Transverse colon (tissue), 4 donors: ENCODE measurements around the gene TMEM59. TPM values are rescaled to one million over a fixed set of nuclear protein-coding genes. Genes with fewer than 3 reads are reported as not detected.
"Not testable (repeated sequence)": the region's sequence is repeated elsewhere in the genome, so short reads cannot be mapped to it uniquely, and the experiment has no call there.

Source experiments
- DNase-seq: peaks from one replicate; pipeline ENCODE4 v3.0.0-alpha.2; 2019
- H3K27ac ChIP-seq, 4 donors: fragments of 200-600 bp; sonication (generic); 2 replicates each; pipeline ENCODE4 v1.5.1; 2016 to 2018; ENCODE audit warnings: inconsistent platforms in 4 of 4
- H3K27me3 ChIP-seq: fragments of 200-600 bp; sonication (generic); 2 replicates; pipeline ENCODE4 v1.5.1; 2017; ENCODE audit warnings: inconsistent platforms
- H3K36me3 ChIP-seq, 4 donors: fragments of 200-600 bp; sonication (generic); 2 replicates each; pipeline ENCODE4 v1.5.1; 2017 to 2019; ENCODE audit warnings: inconsistent platforms in 4 of 4
- H3K4me1 ChIP-seq, 4 donors: fragments of 200-600 bp; sonication (generic); 2 replicates each; pipeline ENCODE4 v1.5.1; 2017 to 2020; ENCODE audit warnings: inconsistent platforms in 4 of 4
- H3K4me3 ChIP-seq, 4 donors: fragments of 200-600 bp; sonication (generic); 1 replicate in 1 of 4; 2 replicates in 3 of 4; pipeline versions ENCODE4 v1.5.1 to v1.6.1; 2017 to 2019; ENCODE audit warnings: inconsistent platforms in 4 of 4
- H3K9me3 ChIP-seq, 2 donors: fragments of 200-600 bp; sonication (generic); 2 replicates each; pipeline ENCODE4 v1.5.1; 2017 to 2019; ENCODE audit warnings: inconsistent platforms in 2 of 2
- EP300 ChIP-seq: sonication (generic); formaldehyde crosslinking; IDR thresholded peaks from one replicate; pipeline ENCODE4 v1.6.1; 2017; ENCODE audit warnings: antibody characterized with exemption, low read depth
- POLR2A ChIP-seq: fragments of 450-650 bp; IDR thresholded peaks from one replicate; pipeline ENCODE4 v1.6.1; 2016; ENCODE audit warnings: antibody characterized with exemption, mild to moderate bottlenecking, moderate library complexity
- POLR2AphosphoS5 ChIP-seq, 3 donors: sonication (generic); formaldehyde crosslinking; IDR thresholded peaks; one replicate each; pipeline ENCODE4 v1.6.1; 2016; ENCODE audit warnings: antibody characterized with exemption in 3 of 3
- WGBS, 2 donors: methylation state at CpG; one replicate each; pipeline ENCODE4 v1.1.5; 2018; ENCODE audit warnings: low coverage in 1 of 2; 5-methylcytosine and 5-hydroxymethylcytosine counted together
- in situ Hi-C, 4 donors: fragments of 200-750 bp; cut with MboI; loops; one replicate each; pipeline versions ENCODE4 v1.15.0 to v1.15.1; 2017; ENCODE audit warnings: low sequenced_read_pairs in 3 of 4, low pct_ligation_motif_present in 1 of 4, low pct_unique_long_range_greater_than_20kb in 1 of 4
- intact Hi-C: fragments of 100-400 bp; cut with DNase I; formaldehyde crosslinking; loops from one replicate; pipeline ENCODE4 v1.15.1; 2023; ENCODE audit warnings: low total_unique reads
- total RNA-seq, 4 donors: library from RNA; depleted of rRNA; stranded (reverse); fragments of >200 nt; gene quantifications; one replicate each; pipeline ENCODE4 v1.1.0, GENCODE V29; 2016
- TF ChIP-seq, protein P1 (sequence below), 5 experiments: fragments of 200-600 bp in 3 of 5; fragments of 450-650 bp in 2 of 5; sonication (generic) in 3 of 5; IDR thresholded peaks; 1 replicate in 2 of 5; 2 replicates in 3 of 5; pipeline ENCODE4 v1.5.1; 2016 to 2017; ENCODE audit warnings: antibody characterized with exemption in 5 of 5, inconsistent platforms in 3 of 5, mild to moderate bottlenecking in 2 of 5, moderate library complexity in 1 of 5

TMEM59 gene
- total RNA-seq, 4 donors from 2014 or later: 71.6 to 858 (median 226) TPM

GRCh38 chr1:54027848-54028247 lies 25.2 kb downstream of the TMEM59 start:
- intact Hi-C loops (no loop called here), in situ Hi-C loops (loop anchor here in 1 of 4 donors (25.0 kb wide), 2 partner anchors 91 to 166 kb away; partner anchors contain the start of genes IFT25 and LRRC42)
- TF ChIP-seq POLR2AphosphoS5 (IDR thresholded peaks at IDR 0.05): no peak
- TF ChIP-seq EP300: no peak
- TF ChIP-seq POLR2A: no peak
- TF ChIP-seq, protein P1, sequence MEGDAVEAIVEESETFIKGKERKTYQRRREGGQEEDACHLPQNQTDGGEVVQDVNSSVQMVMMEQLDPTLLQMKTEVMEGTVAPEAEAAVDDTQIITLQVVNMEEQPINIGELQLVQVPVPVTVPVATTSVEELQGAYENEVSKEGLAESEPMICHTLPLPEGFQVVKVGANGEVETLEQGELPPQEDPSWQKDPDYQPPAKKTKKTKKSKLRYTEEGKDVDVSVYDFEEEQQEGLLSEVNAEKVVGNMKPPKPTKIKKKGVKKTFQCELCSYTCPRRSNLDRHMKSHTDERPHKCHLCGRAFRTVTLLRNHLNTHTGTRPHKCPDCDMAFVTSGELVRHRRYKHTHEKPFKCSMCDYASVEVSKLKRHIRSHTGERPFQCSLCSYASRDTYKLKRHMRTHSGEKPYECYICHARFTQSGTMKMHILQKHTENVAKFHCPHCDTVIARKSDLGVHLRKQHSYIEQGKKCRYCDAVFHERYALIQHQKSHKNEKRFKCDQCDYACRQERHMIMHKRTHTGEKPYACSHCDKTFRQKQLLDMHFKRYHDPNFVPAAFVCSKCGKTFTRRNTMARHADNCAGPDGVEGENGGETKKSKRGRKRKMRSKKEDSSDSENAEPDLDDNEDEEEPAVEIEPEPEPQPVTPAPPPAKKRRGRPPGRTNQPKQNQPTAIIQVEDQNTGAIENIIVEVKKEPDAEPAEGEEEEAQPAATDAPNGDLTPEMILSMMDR (IDR thresholded peaks at IDR 0.05): no peak
- DNase-seq: no peak
- no peak overlapping the region for H3K27ac ChIP-seq
- 85 to 89% methylated on average over 5 of the region's 5 CpGs for WGBS, 2 donors
- H3K4me1 ChIP-seq: no peaks in the 10 kb centered on the region
- no peaks in the 10 kb centered on the region for H3K27me3 ChIP-seq
- H3K4me3 ChIP-seq: no peak overlapping the region
- H3K9me3 ChIP-seq: no peaks in the 10 kb centered on the region
- peaks cover 0 to 31% (median 12%) of the 10 kb centered on the region in 4 donors for H3K36me3 ChIP-seq

GRCh38 chr1:54024811-54025210 lies 28.2 kb downstream of the TMEM59 start:
- H3K27me3 ChIP-seq, H3K36me3 ChIP-seq, H3K4me1 ChIP-seq, DNase-seq, H3K27ac ChIP-seq, H3K9me3 ChIP-seq, H3K4me3 ChIP-seq, intact Hi-C loops: not testable (repeated sequence)
- WGBS, 2 donors: 86 to 90% methylated on average over 1 of the region's 1 CpG
- in situ Hi-C loops: loop anchor here in 1 of 4 donors (25.0 kb wide), 2 partner anchors 88 to 163 kb away; partner anchors contain the start of genes IFT25 and LRRC42

DNA sequence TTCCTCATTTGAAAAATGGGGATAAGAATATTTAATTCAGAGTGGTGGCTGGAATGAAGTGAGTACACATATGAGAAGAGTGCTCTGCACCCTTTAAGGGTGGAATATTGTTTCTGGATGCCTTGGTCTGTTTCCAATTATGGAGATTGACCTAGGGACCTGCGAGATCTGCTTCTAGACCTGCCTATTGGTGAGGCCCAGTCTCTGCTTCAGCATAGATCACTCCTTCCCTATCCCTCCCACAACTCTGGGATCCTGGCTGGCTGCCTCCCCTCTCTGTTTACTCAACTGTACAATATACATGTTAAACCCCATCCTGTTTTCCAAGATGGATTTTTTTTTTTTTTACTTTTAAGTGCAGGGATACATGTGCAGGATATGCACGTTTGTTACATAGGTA lies 28.6 kb downstream of the TMEM59 start:
- H3K27me3 ChIP-seq: no peaks in the 10 kb centered on the region
- H3K9me3 ChIP-seq: no peaks in the 10 kb centered on the region
- no peak overlapping the region for H3K4me3 ChIP-seq
- no peak for DNase-seq
- peaks cover 0 to 5% (median 0%) of the 10 kb centered on the region in 4 donors for H3K36me3 ChIP-seq
- no peaks in the 10 kb centered on the region for H3K4me1 ChIP-seq
- intact Hi-C loops (no loop called here), in situ Hi-C loops (no loop called here)
- H3K27ac ChIP-seq: no peak overlapping the region
- 59 to 83% methylated on average over 2 of the region's 2 CpGs for WGBS, 2 donors
- TF ChIP-seq EP300: no peak
- TF ChIP-seq, protein P1 (IDR thresholded peaks at IDR 0.05): no peak
- no peak for TF ChIP-seq POLR2A

- H3K36me3 ChIP-seq, H3K4me3 ChIP-seq, DNase-seq, H3K9me3 ChIP-seq, H3K4me1 ChIP-seq, H3K27me3 ChIP-seq, H3K27ac ChIP-seq, intact Hi-C loops, in situ Hi-C loops: not testable (repeated sequence)
- 77 to 89% methylated on average over 5 to 10 of the region's 10 CpGs for WGBS, 2 donors
Measured at GRCh38 chr1:54019562-54020176, 33.3 kb downstream of the TMEM59 start.

GRCh38 chr1:54018635-54019034 lies 34.4 kb downstream of the TMEM59 start:
- in situ Hi-C loops: no loop called here
- no peaks in the 10 kb centered on the region for H3K9me3 ChIP-seq
- no peak for DNase-seq
- intact Hi-C loops: no loop called here
- H3K27me3 ChIP-seq: no peaks in the 10 kb centered on the region
- no peaks in the 10 kb centered on the region for H3K36me3 ChIP-seq
- no peak overlapping the region for H3K27ac ChIP-seq
- WGBS, 2 donors: 75 to 78% methylated on average over 2 to 5 of the region's 5 CpGs
- H3K4me1 ChIP-seq: peaks cover 0 to 9% (median 3%) of the 10 kb centered on the region in 4 donors
- no peak overlapping the region for H3K4me3 ChIP-seq
- TF ChIP-seq POLR2AphosphoS5 (IDR thresholded peaks at IDR 0.05): no peak
- TF ChIP-seq EP300: no peak
- no peak for TF ChIP-seq POLR2A
- TF ChIP-seq, protein P1 (IDR thresholded peaks at IDR 0.05): no peak
